Measurements from ENCODE around the gene PLA2G1B.

Gene PLA2G1B

GRCh38 chr12:120367233-120367923 lies 39.8 kb upstream of the PLA2G1B start:
- Histone ChIP-seq H3K9me3 (ENCODE audit: insufficient read depth, low read length) (no peaks in the 10 kb centered on the region), H4K20me1 (ENCODE audit: low read depth, low read length) (no peaks in the 10 kb centered on the region), H3K4me2 (ENCODE audit: low read depth, low read length, poor library complexity, severe bottlenecking) (no peak overlapping the region)

DNA sequence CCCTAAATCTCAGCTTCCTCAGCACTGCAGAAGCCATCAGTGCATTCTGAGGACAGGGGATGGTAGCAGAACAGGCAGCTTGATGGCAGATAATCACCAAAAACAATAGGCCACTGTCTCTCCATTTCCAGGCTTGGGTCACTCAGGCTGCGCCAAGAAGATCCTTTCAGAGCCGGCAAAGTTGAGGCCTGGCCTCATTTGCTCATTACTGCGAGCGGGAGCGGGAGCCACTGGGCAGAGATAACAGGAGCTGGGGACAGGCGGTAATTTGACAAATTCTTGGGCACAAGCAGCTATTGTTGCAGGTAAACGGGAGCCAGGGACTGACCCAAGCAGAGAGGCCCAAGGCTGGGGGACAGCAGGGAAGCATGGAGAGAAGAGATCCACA lies 39.3 kb upstream of the PLA2G1B start:
- H2AFZ ChIP-seq (ENCODE audit: low read depth, low read length, severe bottlenecking) = no peak overlapping the region
- H3K4me2 ChIP-seq (ENCODE audit: low read depth, low read length, poor library complexity, severe bottlenecking) = no peak overlapping the region
- no peak overlapping the region for H3K27ac ChIP-seq (ENCODE audit: low read depth, low read length)
- H3K4me3 ChIP-seq (ENCODE audit: insufficient read depth, low read length, poor library complexity, severe bottlenecking) = no peak overlapping the region
- TF ChIP-seq CTCF (IDR thresholded peaks at IDR 0.05; ENCODE audit: insufficient read depth, low read length, poor library complexity, severe bottlenecking) = no peak
- TF ChIP-seq EZH2phosphoT487 (conservative IDR thresholded peaks at IDR 0.05; ENCODE audit: low read length) = no peak
- no peaks in the 10 kb centered on the region for H3K9me2 ChIP-seq (replicated peaks; ENCODE audit: insufficient read depth, low read length)
- H3F3A ChIP-seq (ENCODE audit: insufficient read depth) = no peaks in the 10 kb centered on the region
- no peaks in the 10 kb centered on the region for H3K79me2 ChIP-seq (ENCODE audit: insufficient read depth, low read length)
- no peak overlapping the region for H3K9ac ChIP-seq (ENCODE audit: low read length)
- H3K9me3 ChIP-seq (ENCODE audit: insufficient read depth, low read length) = no peaks in the 10 kb centered on the region
- H3K27me3 ChIP-seq (ENCODE audit: low read length) = no peaks in the 10 kb centered on the region
- no peaks in the 10 kb centered on the region for H4K20me1 ChIP-seq (ENCODE audit: low read depth, low read length)
- no peaks in the 10 kb centered on the region for H3K36me3 ChIP-seq (ENCODE audit: low read length)

More at GRCh38 chr12:120367233-120367923, 39.8 kb upstream of the PLA2G1B start:
- Histone ChIP-seq H3K36me3 (ENCODE audit: low read length) (no peaks in the 10 kb centered on the region), H3K9me2 (replicated peaks; ENCODE audit: insufficient read depth, low read length) (no peaks in the 10 kb centered on the region), H3K9ac (ENCODE audit: low read length) (no peak overlapping the region), H3K4me3 (ENCODE audit: insufficient read depth, low read length, poor library complexity, severe bottlenecking) (no peak overlapping the region), H2AFZ (ENCODE audit: low read depth, low read length, severe bottlenecking) (no peak overlapping the region), H3K79me2 (ENCODE audit: insufficient read depth, low read length) (no peaks in the 10 kb centered on the region), H3K27me3 (ENCODE audit: low read length) (no peaks in the 10 kb centered on the region), H3K27ac (ENCODE audit: low read depth, low read length) (no peak overlapping the region), H3F3A (ENCODE audit: insufficient read depth) (no peaks in the 10 kb centered on the region)
- TF ChIP-seq EZH2phosphoT487 (conservative IDR thresholded peaks at IDR 0.05; ENCODE audit: low read length) (no peak), CTCF (IDR thresholded peaks at IDR 0.05; ENCODE audit: insufficient read depth, low read length, poor library complexity, severe bottlenecking) (peak; percentile 24)

GRCh38 chr12:120366341-120366705 lies 38.7 kb upstream of the PLA2G1B start:
- H3K27ac ChIP-seq (ENCODE audit: low read depth, low read length) = no peak overlapping the region
- no peak overlapping the region for H3K4me3 ChIP-seq (ENCODE audit: insufficient read depth, low read length, poor library complexity, severe bottlenecking)
- H3K9me2 ChIP-seq (replicated peaks; ENCODE audit: insufficient read depth, low read length) = no peaks in the 10 kb centered on the region
- H4K20me1 ChIP-seq (ENCODE audit: low read depth, low read length) = no peaks in the 10 kb centered on the region
- H3K36me3 ChIP-seq (ENCODE audit: low read length) = no peaks in the 10 kb centered on the region
- H3K9ac ChIP-seq (ENCODE audit: low read length) = no peak overlapping the region
- H2AFZ ChIP-seq (ENCODE audit: low read depth, low read length, severe bottlenecking) = no peak overlapping the region
- no peaks in the 10 kb centered on the region for H3K79me2 ChIP-seq (ENCODE audit: insufficient read depth, low read length)
- no peaks in the 10 kb centered on the region for H3K9me3 ChIP-seq (ENCODE audit: insufficient read depth, low read length)
- no peak overlapping the region for H3K4me2 ChIP-seq (ENCODE audit: low read depth, low read length, poor library complexity, severe bottlenecking)
- H3K27me3 ChIP-seq (ENCODE audit: low read length) = no peaks in the 10 kb centered on the region
- no peaks in the 10 kb centered on the region for H3F3A ChIP-seq (ENCODE audit: insufficient read depth)
- TF ChIP-seq EZH2phosphoT487 (conservative IDR thresholded peaks at IDR 0.05; ENCODE audit: low read length) = no peak
- TF ChIP-seq CTCF (IDR thresholded peaks at IDR 0.05; ENCODE audit: insufficient read depth, low read length, poor library complexity, severe bottlenecking) = no peak

Measured in SU-DHL-6 (cell line).